GM18907 (cell line): ENCODE results near the gene TBC1D17.
"Not testable (repeated sequence)": the region's sequence is repeated elsewhere in the genome, so short reads cannot be mapped to it uniquely, and the experiment has no call there.

Source experiments
- ATAC-seq: cut with Tn5 transposase; IDR thresholded peaks from one replicate; pipeline ENCODE4 v1.9.1; 2021; ENCODE audit warnings: mild to moderate bottlenecking, moderate library complexity; ENCODE audit not compliant: unreplicated experiment

The TBC1D17 gene

GRCh38 chr19:49916839-49917733 is 39.6 kb downstream of the TBC1D17 start:
- no peak for ATAC-seq

GRCh38 chr19:49918089-49918488 is 40.6 kb downstream of the TBC1D17 start:
- no peak for ATAC-seq

- ATAC-seq: no peak
Measured at GRCh38 chr19:49920624-49921363, 43.3 kb downstream of the TBC1D17 start.

- no peak for ATAC-seq
Measured at GRCh38 chr19:49921871-49922795, 44.6 kb downstream of the TBC1D17 start.

GRCh38 chr19:49923055-49924003 is 45.8 kb downstream of the TBC1D17 start:
- no peak for ATAC-seq

- no peak for ATAC-seq
Measured at GRCh38 chr19:49924004-49924880, 46.7 kb downstream of the TBC1D17 start.

GRCh38 chr19:49924881-49925210 is 47.3 kb downstream of the TBC1D17 start:
- not testable (repeated sequence) for ATAC-seq

- no peak for ATAC-seq
Measured at GRCh38 chr19:49925486-49925885, 48.0 kb downstream of the TBC1D17 start.

- ATAC-seq: no peak
Measured at GRCh38 chr19:49926515-49926914, 49.0 kb downstream of the TBC1D17 start.

GRCh38 chr19:49927526-49928264 is 50.2 kb downstream of the TBC1D17 start:
- ATAC-seq: no peak

GRCh38 chr19:49929121-49929610 is 51.7 kb downstream of the TBC1D17 start, which contains the start of the genes ATF5 and NUP62:
ATF5 (plus strand) TSS chr19:49929205; CDS start chr19:49930851, 1,646 bp downstream.
NUP62 (minus strand) TSS chr19:49929504; CDS start chr19:49909807, 19,697 bp downstream.
- ATAC-seq: peak; percentile 50

GRCh38 chr19:49929611-49930482 is 52.3 kb downstream of the TBC1D17 start:
- ATAC-seq: peak; percentile 72

GRCh38 chr19:49930483-49931011 is 53.0 kb downstream of the TBC1D17 start:
- no peak for ATAC-seq

GRCh38 chr19:49931293-49932040 is 54.0 kb downstream of the TBC1D17 start:
- ATAC-seq: no peak

- no peak for ATAC-seq
Measured at GRCh38 chr19:49932041-49932451, 54.5 kb downstream of the TBC1D17 start.

- ATAC-seq: no peak
Measured at GRCh38 chr19:49932731-49933131, 55.2 kb downstream of the TBC1D17 start.
